Pancreas (tissue), 10 donors: ENCODE measurements around the gene IL1R1. TPM values are rescaled to one million over a fixed set of nuclear protein-coding genes. Genes with fewer than 3 reads are reported as not detected.

Experiments
- ATAC-seq, 4 donors: fragments of 200-7000 bp; cut with Tn5 transposase; one replicate each; pipeline versions ENCODE4 v1.8.0 to v1.9.1; 2020; ENCODE audit warnings: mild to moderate bottlenecking in 4 of 4, moderate library complexity in 4 of 4
- DNase-seq, 6 donors: peaks; one replicate each; pipeline ENCODE4 v3.0.0-alpha.2; 2020
- FAIRE-seq: peaks from 2 replicates; lab custom pipeline; 2012; peaks lifted over from hg19 to GRCh38; lab: Jason Lieb, UNC
- H3K27ac ChIP-seq, 4 donors: fragments of 200-600 bp; sonication (generic); 1 replicate in 3 of 4; 2 replicates in 1 of 4; pipeline versions ENCODE4 v1.5.0 to v1.8.0; 2020
- H3K27me3 ChIP-seq, 4 donors: fragments of 200-600 bp; one replicate each; pipeline ENCODE4 v1.8.0; 2021
- H3K36me3 ChIP-seq, 3 donors: fragments of 200-600 bp; sonication (generic) in 1 of 3; one replicate each; pipeline versions ENCODE4 v1.5.0 to v1.8.0; 2020 to 2021
- H3K4me1 ChIP-seq, 3 donors: fragments of 200-600 bp; one replicate each; pipeline ENCODE4 v1.8.0; 2021
- H3K4me3 ChIP-seq, 4 donors: fragments of 200-600 bp; sonication (generic) in 2 of 4; one replicate each; pipeline versions ENCODE4 v1.5.0 to v1.8.0; 2020 to 2021
- H3K9me3 ChIP-seq, 4 donors: fragments of 200-600 bp; one replicate each; pipeline ENCODE4 v1.8.0; 2021
- CTCF ChIP-seq, 4 donors: fragments of 200-600 bp; sonication (generic) in 3 of 4; IDR thresholded peaks; one replicate each; pipeline versions ENCODE4 v1.5.0 to v1.8.0; 2021; ENCODE audit warnings: antibody characterized with exemption in 4 of 4
- WGBS, 2 donors: extraction: QIAGEN DNeasy Blood & Tissue Kit; methylation state at CpG; one replicate each; pipeline ENCODE4 v1.1.7; 2013; 5-methylcytosine and 5-hydroxymethylcytosine counted together
- intact Hi-C, 3 donors: fragments of 100-400 bp; cut with DNase I; formaldehyde crosslinking; loops; one replicate each; pipeline versions ENCODE4 v1.11.1 to v1.14.2; 2022
- polyA plus RNA-seq, 2 donors: library from polyadenylated mRNA; stranded (reverse); fragments of 200-250 nt; gene quantifications; one replicate each; pipeline ENCODE4 v1.2.3, GENCODE V29; 2013
- total RNA-seq, 6 donors: library from RNA; stranded (reverse); fragmentation: NEBNext Ultra II Directional in 4 of 6; extraction: Animal tissue kit (Norgen Biotek cat#: 25700) in 4 of 6; gene quantifications; one replicate each; pipeline versions ENCODE4 v1.2.1 to v1.2.4, GENCODE V29; 2021 to 2023
- donor health status: healthy with polysubstance abuse.
- donor health status: DM: no; HTN: no; CAD: no; lungs with moderate emphysema.
- donor health status: DM: no; HTN: no; CAD: no.
- donor health status: control.
- donor health status: control.
- donor health status: Bipolar disorder and iron deficiency.
- donor health status: DM: yes; HTN: yes; CAD: no.
- donor health status: DM: no; HTN: no; CAD: no.
- donor health status: DM: no; HTN: no; CAD: no.
- donor health status: DM: yes; HTN: yes; CAD: no.

IL1R1 gene
- total and polyA plus RNA-seq, 8 donors = 17.1 to 74.5 (median 26.8) TPM

GRCh38 chr2:102194609-102195268 lies 52.2 kb downstream of the IL1R1 start:
- Histone ChIP-seq H3K4me1 (peaks cover 0 to 10% (median 7%) of the 10 kb centered on the region in 3 donors), H3K9me3 (no peaks in the 10 kb centered on the region), H3K36me3 (no peaks in the 10 kb centered on the region), H3K4me3 (no peak overlapping the region), H3K27me3 (no peaks in the 10 kb centered on the region), H3K27ac (no peak overlapping the region)
- TF ChIP-seq CTCF (IDR thresholded peaks at IDR 0.05) = no peak
- DNase-seq (no peak), ATAC-seq (no peak), FAIRE-seq (no peak)
- intact Hi-C loops = no loop called here
- WGBS, 2 donors = 53 to 79% methylated on average over 5 of the region's 5 CpGs

- Histone ChIP-seq H3K4me3 (no peak overlapping the region), H3K27ac (no peak overlapping the region), H3K9me3 (no peaks in the 10 kb centered on the region), H3K4me1 (no peaks in the 10 kb centered on the region), H3K27me3 (no peaks in the 10 kb centered on the region), H3K36me3 (no peaks in the 10 kb centered on the region)
- FAIRE-seq (no peak), ATAC-seq (no peak), DNase-seq (no peak)
- no peak for TF ChIP-seq CTCF (IDR thresholded peaks at IDR 0.05)
- intact Hi-C loops = no loop called here
- 65 to 87% methylated on average over 5 of the region's 5 CpGs for WGBS, 2 donors
These were observed 55.0 kb downstream of the IL1R1 start for GRCh38 chr2:102197389-102198137.

DNA sequence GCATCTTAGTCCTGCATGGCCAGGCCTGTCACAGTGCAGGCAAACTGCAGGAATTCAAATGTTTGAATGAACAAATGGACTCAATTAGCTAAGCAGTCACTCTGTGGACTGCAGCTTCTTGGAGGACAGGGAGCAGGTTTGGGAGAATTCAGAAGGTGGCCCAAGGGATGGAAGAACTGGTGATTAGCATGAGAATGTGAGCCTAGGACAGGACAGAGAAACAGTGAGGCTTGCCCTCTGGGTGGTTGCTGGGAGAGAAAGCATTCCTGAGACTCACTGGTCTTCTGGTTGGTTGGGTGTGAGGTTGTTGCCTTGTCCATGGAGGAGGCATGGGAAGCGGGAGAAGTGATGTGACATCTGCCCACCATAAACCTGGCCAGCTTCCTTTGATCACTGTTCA lies 58.0 kb downstream of the IL1R1 start:
- H3K9me3 ChIP-seq = no peaks in the 10 kb centered on the region
- no peak for DNase-seq
- no peak for FAIRE-seq
- H3K4me1 ChIP-seq = no peaks in the 10 kb centered on the region
- ATAC-seq = no peak
- WGBS, 2 donors = 98 to 100% methylated on average over 1 of the region's 1 CpG
- no peaks in the 10 kb centered on the region for H3K27me3 ChIP-seq
- no peak overlapping the region for H3K27ac ChIP-seq
- no peak overlapping the region for H3K4me3 ChIP-seq
- intact Hi-C loops = no loop called here
- TF ChIP-seq CTCF (IDR thresholded peaks at IDR 0.05) = no peak
- no peaks in the 10 kb centered on the region for H3K36me3 ChIP-seq

GRCh38 chr2:102204638-102205037 lies 62.1 kb downstream of the IL1R1 start:
- no peak for TF ChIP-seq CTCF (IDR thresholded peaks at IDR 0.05)
- no peak for DNase-seq
- FAIRE-seq = no peak
- Histone ChIP-seq H3K27me3 (no peaks in the 10 kb centered on the region), H3K9me3 (no peaks in the 10 kb centered on the region), H3K4me3 (no peak overlapping the region), H3K4me1 (no peaks in the 10 kb centered on the region), H3K36me3 (no peaks in the 10 kb centered on the region), H3K27ac (no peak overlapping the region)
- intact Hi-C loops = no loop called here
- ATAC-seq = no peak
